Embryonic facial prominence (tissue), 1 donor: ENCODE measurements around the gene C4B.

Experiments
- DNase-seq: peaks from one replicate; pipeline ENCODE4 v3.0.0-alpha.2; 2016; ENCODE audit errors: extremely low spot score

The C4B gene

DNA sequence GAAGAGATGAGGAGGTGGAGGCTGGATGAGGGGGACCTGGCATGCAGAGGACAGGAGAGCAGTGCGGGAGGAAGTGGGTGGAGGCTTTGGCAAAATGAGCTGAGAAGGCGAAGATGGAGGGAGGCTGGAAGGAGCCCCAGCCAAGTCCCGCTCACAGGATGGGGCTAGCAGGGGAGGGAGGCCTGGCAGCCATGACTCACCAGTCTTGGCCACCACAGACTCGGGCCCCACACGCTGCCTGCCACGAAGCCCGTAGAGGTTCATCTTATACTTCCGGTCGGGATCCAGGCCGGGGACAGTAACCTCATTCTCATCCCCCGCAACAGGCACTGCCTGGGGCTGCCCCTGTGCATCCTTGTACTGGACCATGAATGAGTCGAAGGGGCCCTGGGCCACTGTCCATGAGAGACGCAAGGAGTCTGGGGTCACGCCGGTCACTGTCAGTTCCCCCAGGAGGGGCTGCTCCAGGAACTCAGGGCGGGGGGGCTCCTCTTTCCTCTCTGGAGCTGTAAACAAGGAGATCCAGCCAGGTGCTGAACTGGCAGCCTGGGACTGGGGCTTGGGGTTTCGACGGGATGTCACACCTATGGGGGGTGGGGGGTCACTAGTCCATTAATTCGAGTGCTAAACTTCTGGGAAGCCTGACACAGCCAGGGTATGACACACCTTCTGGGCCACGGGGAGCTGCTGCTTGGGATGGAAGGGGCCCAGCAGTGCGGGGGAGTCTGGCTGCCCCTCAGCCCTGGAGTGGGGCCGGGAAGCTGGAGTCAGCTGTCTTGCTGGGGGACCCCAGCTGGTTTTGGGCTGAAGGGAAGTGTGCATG, 66.8 kb downstream of the C4B start:
- no peak for DNase-seq

DNA sequence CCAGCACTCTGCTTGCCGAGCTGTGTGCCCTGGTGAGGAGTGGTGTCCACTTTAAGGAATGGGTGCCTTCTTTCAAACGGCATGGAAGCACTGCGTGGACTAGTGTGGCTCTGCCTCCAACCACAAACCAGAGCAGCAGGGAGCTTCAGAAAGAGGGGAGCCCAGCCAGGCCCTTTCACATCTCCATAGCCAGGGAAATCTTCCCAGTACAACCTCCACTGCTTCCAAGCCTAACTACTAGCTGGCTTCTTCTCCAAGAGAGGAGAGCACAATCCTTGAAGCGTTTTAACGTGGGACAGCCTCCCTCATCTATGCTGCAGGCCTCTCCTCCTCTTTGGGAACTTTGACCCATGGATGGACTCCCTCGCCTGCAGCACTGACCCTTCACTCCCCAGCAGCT, 67.9 kb downstream of the C4B start:
- no peak for DNase-seq

GRCh38 chr6:32082935-32083334, 68.3 kb downstream of the C4B start:
- DNase-seq, result no peak

- no peak for DNase-seq
These were observed 69.5 kb downstream of the C4B start for GRCh38 chr6:32083812-32084768.

- DNase-seq, result no peak
These were observed 70.2 kb downstream of the C4B start for GRCh38 chr6:32084780-32085179.
